Muscle layer of duodenum (tissue), 2 donors: ENCODE data around the gene PRKCZ.
"Not testable (repeated sequence)": the region's sequence is repeated elsewhere in the genome, so short reads cannot be mapped to it uniquely, and the experiment has no call there.

Source experiments
- H3K27ac ChIP-seq: one replicate; pipeline ENCODE4 v1.7.0; 2013; ENCODE audit warnings: mild to moderate bottlenecking, low read length
- H3K27me3 ChIP-seq: one replicate; pipeline ENCODE4 v1.7.0; 2013; ENCODE audit warnings: low read depth, mild to moderate bottlenecking, control low read depth, low read length
- H3K36me3 ChIP-seq, 2 donors: one replicate each; pipeline ENCODE4 v1.7.0; 2013; ENCODE audit warnings: low read length in 2 of 2, control low read depth in 1 of 2, mild to moderate bottlenecking in 1 of 2; ENCODE audit not compliant: insufficient read depth in 2 of 2, control insufficient read depth in 1 of 2
- H3K4me1 ChIP-seq, 2 donors: one replicate each; pipeline ENCODE4 v1.7.0; 2013; ENCODE audit warnings: low read length in 2 of 2, mild to moderate bottlenecking in 2 of 2, control low read depth in 1 of 2, moderate library complexity in 1 of 2; ENCODE audit not compliant: insufficient read depth in 2 of 2, control insufficient read depth in 1 of 2
- H3K4me3 ChIP-seq, 2 donors: one replicate each; pipeline ENCODE4 v1.7.0; 2013; ENCODE audit warnings: low read length in 2 of 2, low read depth in 1 of 2, mild to moderate bottlenecking in 1 of 2
- H3K9me3 ChIP-seq, 2 donors: one replicate each; pipeline ENCODE4 v1.7.0; 2013; ENCODE audit warnings: low read length in 2 of 2, control low read depth in 1 of 2, mild to moderate bottlenecking in 1 of 2; ENCODE audit not compliant: control insufficient read depth in 1 of 2
- donor health status: healthy.

The PRKCZ gene

DNA sequence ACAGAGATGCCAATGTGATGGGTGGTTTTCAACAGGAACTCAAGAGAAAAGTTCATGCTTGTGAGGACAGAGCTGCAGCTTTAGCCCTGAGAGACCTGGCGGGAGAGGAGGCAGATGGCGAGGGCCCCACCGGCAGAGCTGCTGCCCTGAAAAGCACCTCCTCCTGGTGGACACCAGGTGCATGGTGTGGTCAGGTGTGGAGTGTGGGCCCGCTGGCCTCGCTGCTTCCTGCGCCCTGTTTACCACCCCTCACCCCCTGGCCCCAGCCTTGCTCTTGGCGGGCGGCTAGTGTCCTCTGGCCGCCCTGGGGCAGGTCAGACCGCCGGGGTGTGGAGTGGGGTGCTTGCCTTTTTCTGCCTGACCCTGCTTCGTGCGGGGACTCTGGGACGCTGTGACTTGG lies 42.8 kb downstream of the PRKCZ start:
- no peaks in the 10 kb centered on the region for H3K27me3 ChIP-seq
- H3K4me1 ChIP-seq = no peaks in the 10 kb centered on the region
- no peak overlapping the region for H3K27ac ChIP-seq
- H3K4me3 ChIP-seq = no peak overlapping the region
- no peaks in the 10 kb centered on the region for H3K36me3 ChIP-seq
- H3K9me3 ChIP-seq = peaks cover 0 to 1% of the 10 kb centered on the region in 2 donors

GRCh38 chr1:2093636-2094035 lies 43.4 kb downstream of the PRKCZ start:
- no peaks in the 10 kb centered on the region for H3K36me3 ChIP-seq
- no peak overlapping the region for H3K4me3 ChIP-seq
- no peaks in the 10 kb centered on the region for H3K27me3 ChIP-seq
- no peaks in the 10 kb centered on the region for H3K4me1 ChIP-seq
- H3K27ac ChIP-seq = no peak overlapping the region
- H3K9me3 ChIP-seq = peaks cover 0 to 3% of the 10 kb centered on the region in 2 donors

DNA sequence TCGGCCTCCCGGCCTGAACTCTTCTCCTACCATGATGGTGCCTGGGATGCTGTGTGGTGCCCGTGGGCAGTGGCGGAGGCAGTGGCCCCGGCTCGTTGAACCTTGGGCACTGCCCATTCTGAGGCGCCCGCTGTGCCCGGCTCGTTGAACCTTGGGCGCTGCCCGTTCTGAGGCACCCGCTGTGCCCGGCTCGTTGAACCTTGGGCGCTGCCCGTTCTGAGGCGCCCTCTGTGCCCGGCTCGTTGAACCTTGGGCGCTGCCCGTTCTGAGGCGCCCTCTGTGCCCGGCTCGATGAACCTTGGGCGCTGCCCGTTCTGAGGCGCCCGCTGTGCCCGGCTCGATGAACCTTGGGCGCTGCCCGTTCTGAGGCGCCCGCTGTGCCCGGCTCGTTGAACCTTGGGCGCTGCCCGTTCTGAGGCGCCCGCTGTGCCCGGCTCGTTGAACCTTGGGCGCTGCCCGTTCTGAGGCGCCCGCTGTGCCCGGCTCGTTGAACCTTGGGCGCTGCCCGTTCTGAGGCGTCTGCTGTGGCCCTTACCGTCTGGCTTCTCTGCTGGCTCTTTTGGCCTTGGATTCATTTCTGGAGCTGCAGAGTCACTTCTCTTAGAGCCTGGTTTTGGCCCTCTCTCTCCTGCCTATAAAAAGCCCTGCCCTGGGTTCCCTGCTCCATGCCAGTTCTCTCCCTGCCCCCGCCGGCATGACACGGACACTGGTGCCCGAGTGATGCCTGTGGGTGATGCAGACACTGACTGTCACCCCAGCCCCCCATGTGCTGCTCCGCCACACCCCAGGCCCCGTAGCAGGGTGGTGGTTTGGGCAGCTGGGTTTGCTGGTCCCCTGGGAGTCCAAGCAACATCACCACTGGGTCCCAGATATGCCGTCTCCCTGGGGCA lies 44.3 kb downstream of the PRKCZ start:
- not testable (repeated sequence) for H3K36me3 ChIP-seq, H3K27me3 ChIP-seq, H3K4me3 ChIP-seq, H3K4me1 ChIP-seq, H3K9me3 ChIP-seq, H3K27ac ChIP-seq

DNA sequence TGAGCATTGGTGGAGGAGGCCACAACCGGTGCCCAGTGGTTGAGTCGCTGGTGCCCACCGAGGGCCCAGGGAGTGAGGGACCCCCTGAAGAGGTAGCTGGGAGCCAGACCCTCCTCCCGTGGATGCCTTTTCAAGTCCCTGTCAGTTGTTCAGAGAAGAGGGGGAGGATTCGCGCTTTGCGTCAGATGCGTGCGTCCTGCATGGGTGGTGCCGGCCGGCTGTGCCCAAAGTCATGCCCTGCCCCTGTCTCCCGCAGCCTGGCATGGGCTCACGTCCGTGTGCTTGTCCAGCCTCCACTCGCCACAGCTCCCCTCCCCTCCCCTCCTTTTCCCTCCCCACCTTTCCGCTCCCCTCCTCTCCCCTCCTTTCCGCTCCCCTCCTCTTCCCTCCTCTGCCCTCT lies 45.2 kb downstream of the PRKCZ start:
- no peaks in the 10 kb centered on the region for H3K4me1 ChIP-seq
- H3K27ac ChIP-seq = no peak overlapping the region
- peaks cover 0 to 3% of the 10 kb centered on the region in 2 donors for H3K9me3 ChIP-seq
- H3K36me3 ChIP-seq = no peaks in the 10 kb centered on the region
- no peaks in the 10 kb centered on the region for H3K27me3 ChIP-seq
- no peak overlapping the region for H3K4me3 ChIP-seq

GRCh38 chr1:2095981-2096736 lies 45.9 kb downstream of the PRKCZ start:
- peaks cover 0 to 3% of the 10 kb centered on the region in 2 donors for H3K9me3 ChIP-seq
- H3K27me3 ChIP-seq = no peaks in the 10 kb centered on the region
- no peaks in the 10 kb centered on the region for H3K4me1 ChIP-seq
- H3K36me3 ChIP-seq = no peaks in the 10 kb centered on the region
- no peak overlapping the region for H3K4me3 ChIP-seq
- no peak overlapping the region for H3K27ac ChIP-seq

GRCh38 chr1:2097386-2098300 lies 47.4 kb downstream of the PRKCZ start:
- Histone ChIP-seq H3K9me3 (peaks cover 0 to 3% of the 10 kb centered on the region in 2 donors), H3K36me3 (no peaks in the 10 kb centered on the region), H3K27ac (no peak overlapping the region), H3K4me1 (no peaks in the 10 kb centered on the region), H3K4me3 (no peak overlapping the region), H3K27me3 (no peaks in the 10 kb centered on the region)

GRCh38 chr1:2098301-2098698 lies 48.1 kb downstream of the PRKCZ start:
- Histone ChIP-seq H3K4me3 (no peak overlapping the region), H3K27me3 (no peaks in the 10 kb centered on the region), H3K36me3 (no peaks in the 10 kb centered on the region), H3K9me3 (peaks cover 0 to 3% of the 10 kb centered on the region in 2 donors), H3K27ac (no peak overlapping the region), H3K4me1 (no peaks in the 10 kb centered on the region)

- H3K27me3 ChIP-seq = no peaks in the 10 kb centered on the region
- H3K27ac ChIP-seq = no peak overlapping the region
- no peaks in the 10 kb centered on the region for H3K36me3 ChIP-seq
- peaks cover 0 to 3% of the 10 kb centered on the region in 2 donors for H3K9me3 ChIP-seq
- no peaks in the 10 kb centered on the region for H3K4me1 ChIP-seq
- no peak overlapping the region for H3K4me3 ChIP-seq
Measured at GRCh38 chr1:2098839-2099785, 48.9 kb downstream of the PRKCZ start.

DNA sequence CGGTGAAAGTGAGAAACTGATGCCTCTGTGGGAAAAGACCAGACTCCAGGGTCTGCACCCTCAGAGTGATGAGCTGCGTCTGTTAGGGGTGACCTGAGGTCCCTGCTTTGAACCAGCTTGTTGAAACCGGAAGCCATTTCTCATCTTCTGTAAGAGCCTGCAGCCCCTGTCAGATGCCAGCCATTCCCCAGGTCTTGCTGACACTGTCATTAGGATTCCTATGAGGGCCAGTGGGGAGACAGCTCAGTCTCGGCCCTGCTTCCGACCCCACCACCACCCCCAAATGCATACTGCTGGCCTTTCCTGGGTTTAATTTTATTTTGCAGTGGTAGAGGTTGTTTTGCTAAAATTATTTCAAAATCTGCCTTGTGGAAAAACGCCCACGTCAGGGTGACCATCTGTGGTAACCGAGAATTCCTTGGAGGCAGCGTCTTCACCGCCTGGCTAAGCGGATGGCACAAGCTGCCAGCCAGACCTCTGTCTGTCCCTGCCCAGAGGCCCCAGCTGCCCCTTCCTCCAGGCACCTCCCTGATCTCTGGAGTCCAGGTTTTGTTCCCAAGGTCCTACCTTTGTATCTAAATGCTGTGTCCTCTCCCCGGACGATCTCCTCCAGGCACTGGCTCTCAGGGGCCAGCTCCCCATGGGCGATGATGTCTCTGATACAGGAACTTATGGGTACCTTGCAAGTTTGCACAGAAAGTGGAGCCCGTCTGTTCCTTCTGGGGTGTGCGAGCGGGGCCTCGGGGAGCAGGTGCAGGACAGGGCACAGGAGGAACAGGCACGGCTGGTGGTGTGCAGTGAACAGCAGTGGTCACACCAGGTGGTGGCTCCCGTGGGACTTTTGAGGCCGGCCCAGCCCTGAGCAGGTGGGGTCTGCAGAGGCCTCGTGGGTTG lies 49.9 kb downstream of the PRKCZ start:
- no peak overlapping the region for H3K4me3 ChIP-seq
- no peaks in the 10 kb centered on the region for H3K27me3 ChIP-seq
- no peak overlapping the region for H3K27ac ChIP-seq
- H3K4me1 ChIP-seq = no peaks in the 10 kb centered on the region
- H3K9me3 ChIP-seq = peaks cover 0 to 3% of the 10 kb centered on the region in 2 donors
- no peaks in the 10 kb centered on the region for H3K36me3 ChIP-seq

DNA sequence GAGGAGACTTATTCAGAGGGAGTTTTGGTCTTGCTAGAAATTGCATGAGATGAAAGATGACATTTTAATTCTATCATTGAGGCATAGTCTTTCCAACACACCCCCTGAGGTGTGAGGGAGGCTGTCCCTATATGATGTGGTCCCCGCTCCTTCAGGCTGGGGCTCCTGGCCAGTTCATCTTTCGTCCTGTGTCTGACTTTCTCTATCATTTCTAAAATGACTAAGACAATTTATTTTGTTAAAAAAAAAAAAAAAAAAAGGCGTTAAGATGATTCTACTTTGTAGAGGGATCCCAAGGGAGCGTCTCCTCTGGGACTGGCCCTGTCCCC lies 50.5 kb downstream of the PRKCZ start:
- no peaks in the 10 kb centered on the region for H3K4me1 ChIP-seq
- H3K36me3 ChIP-seq = no peaks in the 10 kb centered on the region
- no peak overlapping the region for H3K27ac ChIP-seq

More for the DNA sequence above, 50.5 kb downstream of the PRKCZ start:
- no peak overlapping the region for H3K4me3 ChIP-seq
- H3K27me3 ChIP-seq = no peaks in the 10 kb centered on the region
- H3K9me3 ChIP-seq = peaks cover 0 to 3% of the 10 kb centered on the region in 2 donors
